ENCODE measurements around the gene PRKACG. TPM values are rescaled to one million over a fixed set of nuclear protein-coding genes. Genes with fewer than 3 reads are reported as not detected.

The PRKACG gene
- total RNA-seq, 1 donor from 2014 or later = not detected

Other genes with a start within 250 kb of the PRKACG start
- gene FXN, start 21.6 kb upstream of the PRKACG start, total RNA-seq = 27.1 TPM
- gene TJP2, start 160.2 kb upstream of the PRKACG start, total RNA-seq = 81.2 TPM

Data from left lobe of liver (tissue), 1 donor.